ENCODE measurements around the gene RPN2.

DNA sequence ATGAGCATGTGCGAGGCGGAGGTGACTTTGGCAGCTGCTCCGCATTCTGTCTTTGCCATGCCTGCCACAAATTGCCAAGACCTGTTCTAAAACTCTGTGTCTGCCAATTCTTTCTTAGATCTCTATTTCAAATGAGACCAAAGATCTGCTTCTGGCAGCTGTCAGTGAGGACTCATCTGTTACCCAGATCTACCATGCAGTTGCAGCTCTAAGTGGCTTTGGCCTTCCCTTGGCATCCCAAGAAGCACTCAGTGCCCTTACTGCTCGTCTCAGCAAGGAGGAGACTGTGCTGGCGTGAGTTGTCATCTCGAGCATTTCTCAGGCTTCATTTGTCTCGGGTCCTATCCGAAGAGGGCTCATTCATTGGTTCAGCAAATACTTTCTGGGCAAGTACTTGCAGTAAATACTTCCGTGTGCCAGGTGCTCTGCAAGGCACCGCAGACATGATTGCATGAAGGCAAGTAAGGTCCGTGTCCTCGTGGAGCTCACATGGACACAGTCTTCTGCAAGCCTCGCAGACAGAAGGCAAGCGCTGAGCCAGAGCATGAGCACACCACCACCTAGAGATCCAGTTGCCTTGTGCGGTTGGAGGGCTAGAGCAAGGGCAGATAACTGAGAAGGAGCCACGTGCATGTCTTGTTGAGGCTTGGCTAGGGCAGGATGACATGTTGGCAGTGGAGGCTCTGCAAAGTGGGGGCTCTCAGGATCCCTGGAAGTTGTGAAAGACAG, 20.0 kb downstream of the RPN2 start:
- TF ChIP-seq CTCF (IDR thresholded peaks at IDR 0.05) (no peak), POLR2AphosphoS5 (IDR thresholded peaks at IDR 0.05) (no peak)
